Endometrial microvascular endothelial cells (primary cell): Measurements from ENCODE around the gene TM9SF1. TPM values are rescaled to one million over a fixed set of nuclear protein-coding genes. Genes with fewer than 3 reads are reported as not detected.

Experiments used
- in situ Hi-C: cut with HindIII; loops from 2 replicates; pipeline ENCODE4 v1.10.0; 2017; ENCODE audit warnings: low sequenced_read_pairs, low pct_unique_long_range_greater_than_20kb; ENCODE audit errors: inconsistent ontology term
- total RNA-seq: library from RNA; depleted of rRNA; stranded (reverse); fragments of >200 nt; gene quantifications from one replicate; pipeline ENCODE4 v1.2.3, GENCODE V29; 2015; ENCODE audit errors: inconsistent ontology term

TM9SF1 gene, protein sequence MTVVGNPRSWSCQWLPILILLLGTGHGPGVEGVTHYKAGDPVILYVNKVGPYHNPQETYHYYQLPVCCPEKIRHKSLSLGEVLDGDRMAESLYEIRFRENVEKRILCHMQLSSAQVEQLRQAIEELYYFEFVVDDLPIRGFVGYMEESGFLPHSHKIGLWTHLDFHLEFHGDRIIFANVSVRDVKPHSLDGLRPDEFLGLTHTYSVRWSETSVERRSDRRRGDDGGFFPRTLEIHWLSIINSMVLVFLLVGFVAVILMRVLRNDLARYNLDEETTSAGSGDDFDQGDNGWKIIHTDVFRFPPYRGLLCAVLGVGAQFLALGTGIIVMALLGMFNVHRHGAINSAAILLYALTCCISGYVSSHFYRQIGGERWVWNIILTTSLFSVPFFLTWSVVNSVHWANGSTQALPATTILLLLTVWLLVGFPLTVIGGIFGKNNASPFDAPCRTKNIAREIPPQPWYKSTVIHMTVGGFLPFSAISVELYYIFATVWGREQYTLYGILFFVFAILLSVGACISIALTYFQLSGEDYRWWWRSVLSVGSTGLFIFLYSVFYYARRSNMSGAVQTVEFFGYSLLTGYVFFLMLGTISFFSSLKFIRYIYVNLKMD
- 83.3 TPM for total RNA-seq

DNA sequence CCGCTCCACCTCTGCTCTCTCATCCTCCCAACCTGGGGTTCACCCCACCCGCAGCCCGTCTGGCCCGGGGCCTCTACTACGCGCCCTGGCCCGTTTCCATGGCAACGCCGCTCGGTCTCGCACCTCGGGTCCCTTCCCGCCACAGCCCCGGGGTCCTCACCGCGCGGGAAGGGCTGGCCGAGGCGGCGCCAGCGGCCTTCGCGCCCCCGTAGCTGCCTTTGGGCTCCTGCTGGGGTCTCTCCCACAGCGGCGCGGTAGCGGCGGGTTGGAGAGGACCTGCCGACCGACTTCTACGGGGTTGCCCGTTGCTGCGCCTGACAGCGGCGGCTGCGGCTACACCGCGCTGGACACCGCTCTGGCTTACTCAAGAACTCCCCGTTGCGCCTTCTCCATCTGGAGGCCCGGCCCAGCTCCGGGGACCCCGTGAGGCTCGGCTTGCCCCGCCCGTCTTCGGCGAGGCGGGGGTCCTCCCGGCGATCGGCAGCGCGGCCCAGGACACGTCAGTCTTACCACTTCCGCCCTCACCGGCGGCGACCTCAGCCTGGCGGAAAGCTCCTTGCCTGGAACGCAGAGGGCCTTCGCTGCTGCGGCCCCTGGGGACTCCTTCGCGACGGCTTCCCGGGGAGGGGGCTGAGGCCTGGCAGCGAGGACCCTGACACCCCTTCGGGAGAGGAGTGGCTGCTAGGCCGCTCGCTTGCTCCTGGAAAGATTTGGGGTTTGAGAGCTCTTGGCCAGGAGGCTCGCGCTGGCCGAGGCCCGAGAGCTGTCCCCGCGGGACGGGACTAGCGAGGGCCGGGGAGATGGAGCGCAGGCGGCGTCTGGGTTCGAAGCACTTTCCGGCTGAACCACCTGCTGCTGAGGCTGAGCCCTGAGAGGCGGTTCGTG lies at the start of gene TM9SF1:
TM9SF1 (minus strand) TSS at position 256 of the 885 bp plus-strand sequence. CDS start 422 bp downstream, outside the sequence.
- in situ Hi-C loops, result no loop called here

DNA sequence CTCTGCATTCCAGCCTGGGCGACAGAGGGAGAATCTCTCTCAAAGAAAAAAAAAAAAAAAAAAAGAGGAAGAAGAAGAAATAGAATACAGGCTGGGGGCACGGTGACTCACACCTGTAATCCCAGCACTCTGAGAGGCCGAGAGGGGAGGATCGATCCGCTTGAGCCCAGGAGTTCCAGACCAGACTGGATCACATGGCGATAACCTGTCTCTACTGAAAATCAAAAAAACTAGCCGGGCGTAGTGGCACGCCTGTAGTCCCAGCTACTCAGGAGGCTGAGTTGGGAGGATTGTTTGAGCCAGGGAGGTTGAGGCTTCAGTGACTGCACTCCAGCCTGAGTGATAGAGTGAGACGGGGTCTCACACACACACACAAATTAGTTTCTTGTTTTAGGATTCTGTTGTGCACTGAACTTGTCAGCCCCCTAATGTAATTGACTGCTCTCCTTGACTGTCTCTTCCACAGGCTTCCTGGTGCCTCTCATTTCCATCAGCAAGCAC lies 48.1 kb upstream of the TM9SF1 start:
- in situ Hi-C loops, result no loop called here

DNA sequence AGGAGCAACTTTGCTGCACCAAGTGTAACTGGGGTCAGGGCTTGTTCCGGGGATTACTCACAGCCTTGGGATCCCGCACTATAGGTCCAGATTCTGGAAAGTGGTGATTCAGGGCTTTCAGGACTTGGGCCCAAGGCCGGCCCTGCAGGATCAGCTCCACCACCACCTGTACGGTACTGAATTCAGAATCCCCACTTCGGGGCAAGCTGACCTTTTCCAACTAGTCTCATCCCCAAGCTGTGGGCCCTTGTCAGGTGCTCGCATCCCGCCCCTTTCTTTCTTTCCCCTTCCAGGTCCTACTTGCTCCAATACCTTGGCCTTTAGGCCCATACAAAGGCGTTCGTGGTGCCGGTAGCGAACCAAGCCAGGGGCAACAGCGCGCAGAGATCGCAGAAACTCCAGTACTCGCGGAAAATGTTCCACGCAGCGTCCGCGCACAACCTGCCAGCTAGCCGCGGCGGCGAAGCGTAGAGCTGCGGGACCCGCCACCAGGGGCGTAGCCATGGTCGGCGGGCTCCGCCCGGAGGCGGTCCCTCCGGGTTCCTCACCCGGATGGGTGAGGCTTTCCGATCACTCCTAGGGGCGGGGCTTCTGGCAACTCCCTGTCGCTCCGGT lies 46.7 kb upstream of the TM9SF1 start:
- in situ Hi-C loops, result no loop called here

DNA sequence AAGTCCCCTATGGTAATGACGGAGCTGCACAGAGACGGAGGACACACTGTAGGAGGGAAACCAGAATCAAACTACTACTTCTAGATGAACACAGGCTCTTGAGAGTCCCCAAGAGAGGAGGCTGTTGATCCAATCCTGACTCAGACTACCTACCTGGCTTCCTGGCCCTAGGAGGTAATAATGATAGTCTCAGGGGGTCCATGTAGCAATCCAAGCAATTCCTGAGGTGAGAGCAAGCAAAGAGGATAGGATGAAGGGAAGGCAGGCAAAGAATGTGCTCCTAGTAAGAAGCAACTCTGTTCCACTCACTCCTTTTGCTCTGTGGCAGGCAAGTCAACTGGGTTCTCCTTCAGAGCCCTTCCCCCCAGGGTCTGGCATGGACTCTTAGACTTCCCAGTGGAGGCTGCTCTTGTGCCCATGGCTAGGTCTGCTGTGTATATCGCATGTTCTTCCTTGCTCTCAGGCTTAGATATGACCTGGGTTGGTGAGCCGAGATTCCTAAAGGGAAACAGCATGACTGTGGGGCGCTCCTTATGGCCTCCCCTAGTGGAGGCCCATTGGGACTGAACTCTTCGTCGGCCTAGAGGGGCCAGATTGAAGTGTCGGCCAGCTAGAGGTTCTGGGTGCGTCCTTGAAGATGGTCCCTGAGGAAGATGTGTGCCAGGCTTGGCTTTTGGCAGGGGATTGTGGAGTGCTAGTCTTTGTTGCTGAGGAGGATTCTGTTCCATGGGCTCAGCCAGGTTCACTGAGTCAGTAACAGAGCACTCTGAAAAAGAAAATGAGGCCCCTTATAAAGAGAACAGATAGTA lies 45.1 kb upstream of the TM9SF1 start:
- in situ Hi-C loops, result no loop called here

DNA sequence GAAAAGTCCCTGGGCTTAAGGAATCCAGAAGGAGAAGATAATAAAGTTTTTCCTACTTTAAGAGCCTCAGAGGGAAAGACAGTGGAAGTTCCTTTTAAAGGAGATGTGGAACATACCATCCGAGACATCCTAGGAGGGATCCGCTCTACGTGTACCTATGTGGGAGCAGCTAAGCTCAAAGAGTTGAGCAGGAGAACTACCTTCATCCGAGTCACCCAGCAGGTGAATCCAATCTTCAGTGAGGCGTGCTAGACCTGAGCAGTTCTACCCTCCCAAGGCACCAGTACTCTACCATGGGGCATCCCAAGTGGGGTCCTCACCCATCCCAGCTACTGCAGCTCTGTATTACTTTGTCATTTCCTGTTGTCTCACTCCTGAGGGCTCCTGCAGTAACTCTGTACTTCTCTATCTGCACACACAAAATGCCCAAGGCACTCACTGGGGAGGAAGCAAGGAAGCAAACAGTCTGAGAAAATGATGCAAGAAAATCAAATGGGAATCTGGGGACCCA lies 43.3 kb upstream of the TM9SF1 start:
- in situ Hi-C loops, result no loop called here

DNA sequence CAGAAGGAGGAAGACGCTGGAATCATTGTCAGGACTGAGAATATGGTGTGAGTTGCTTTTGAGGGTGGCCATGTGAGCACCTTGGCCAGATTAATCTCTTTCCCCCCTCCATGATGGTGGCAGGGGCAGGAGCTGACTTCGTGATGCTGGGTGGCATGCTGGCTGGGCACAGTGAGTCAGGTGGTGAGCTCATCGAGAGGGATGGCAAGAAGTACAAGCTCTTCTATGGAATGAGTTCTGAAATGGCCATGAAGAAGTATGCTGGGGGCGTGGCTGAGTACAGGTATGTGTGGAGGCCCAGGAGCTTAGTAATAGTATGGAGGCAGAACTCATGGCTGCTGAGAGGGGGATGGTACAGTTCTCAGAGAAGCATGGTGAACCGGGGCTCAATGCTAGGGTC lies 42.9 kb upstream of the TM9SF1 start:
- in situ Hi-C loops, result no loop called here

DNA sequence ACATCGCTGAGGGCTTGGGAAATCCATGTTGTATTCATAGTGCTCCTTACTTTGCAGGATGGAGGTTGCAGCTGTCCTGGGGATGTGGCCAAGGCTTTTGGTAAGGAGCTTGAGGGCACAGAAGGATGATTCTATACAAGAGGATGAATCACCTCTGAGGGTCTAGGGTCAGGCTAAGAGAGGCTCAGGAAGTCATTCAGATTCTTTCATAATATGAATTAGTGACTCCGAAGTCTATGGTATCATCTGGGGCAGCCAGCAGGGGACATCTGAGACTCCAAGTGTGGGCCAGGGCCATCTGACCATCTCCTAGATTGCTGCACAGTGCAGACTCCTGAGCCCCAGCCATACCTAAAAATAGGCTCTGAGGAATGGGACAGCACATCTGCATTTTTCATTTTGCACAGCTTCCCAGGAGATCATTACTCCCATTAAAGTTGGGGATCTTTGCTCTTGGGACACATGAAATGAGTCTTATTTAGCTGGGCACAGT lies 42.3 kb upstream of the TM9SF1 start:
- in situ Hi-C loops, result no loop called here

DNA sequence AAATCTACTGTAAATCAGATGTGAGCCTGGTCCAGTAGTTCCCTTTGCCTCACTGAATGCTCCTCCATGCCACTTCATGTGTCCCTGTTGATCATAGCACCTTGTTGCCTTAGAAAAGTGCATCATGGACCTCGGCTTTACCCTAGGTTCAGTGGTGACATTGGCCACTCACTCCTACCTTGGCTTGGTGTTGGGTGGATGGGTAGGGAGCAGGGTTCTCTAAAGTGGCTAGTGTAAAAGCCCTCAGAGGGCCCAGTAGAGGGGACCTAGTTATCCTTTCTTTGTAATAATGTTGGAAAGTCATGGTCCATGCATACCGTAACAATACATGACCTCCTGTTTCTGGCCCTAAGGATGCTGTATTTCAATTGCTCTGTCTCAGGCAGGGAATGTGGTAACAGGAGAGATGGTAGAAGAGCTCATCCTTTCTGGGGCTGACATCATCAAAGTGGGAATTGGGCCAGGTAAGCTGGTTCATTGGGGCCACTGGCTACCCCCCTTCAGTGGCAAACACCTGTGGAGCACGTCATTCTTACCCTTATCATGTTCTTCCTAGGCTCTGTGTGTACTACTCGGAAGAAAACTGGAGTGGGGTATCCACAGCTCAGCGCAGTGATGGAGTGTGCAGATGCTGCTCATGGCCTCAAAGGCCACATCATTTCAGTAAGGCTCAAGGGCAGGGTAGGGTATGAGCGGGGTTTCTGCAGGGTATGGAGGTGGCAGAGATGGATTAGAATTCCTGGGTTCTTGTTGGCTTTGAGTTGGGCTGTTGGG lies 41.6 kb upstream of the TM9SF1 start:
- in situ Hi-C loops, result no loop called here

DNA sequence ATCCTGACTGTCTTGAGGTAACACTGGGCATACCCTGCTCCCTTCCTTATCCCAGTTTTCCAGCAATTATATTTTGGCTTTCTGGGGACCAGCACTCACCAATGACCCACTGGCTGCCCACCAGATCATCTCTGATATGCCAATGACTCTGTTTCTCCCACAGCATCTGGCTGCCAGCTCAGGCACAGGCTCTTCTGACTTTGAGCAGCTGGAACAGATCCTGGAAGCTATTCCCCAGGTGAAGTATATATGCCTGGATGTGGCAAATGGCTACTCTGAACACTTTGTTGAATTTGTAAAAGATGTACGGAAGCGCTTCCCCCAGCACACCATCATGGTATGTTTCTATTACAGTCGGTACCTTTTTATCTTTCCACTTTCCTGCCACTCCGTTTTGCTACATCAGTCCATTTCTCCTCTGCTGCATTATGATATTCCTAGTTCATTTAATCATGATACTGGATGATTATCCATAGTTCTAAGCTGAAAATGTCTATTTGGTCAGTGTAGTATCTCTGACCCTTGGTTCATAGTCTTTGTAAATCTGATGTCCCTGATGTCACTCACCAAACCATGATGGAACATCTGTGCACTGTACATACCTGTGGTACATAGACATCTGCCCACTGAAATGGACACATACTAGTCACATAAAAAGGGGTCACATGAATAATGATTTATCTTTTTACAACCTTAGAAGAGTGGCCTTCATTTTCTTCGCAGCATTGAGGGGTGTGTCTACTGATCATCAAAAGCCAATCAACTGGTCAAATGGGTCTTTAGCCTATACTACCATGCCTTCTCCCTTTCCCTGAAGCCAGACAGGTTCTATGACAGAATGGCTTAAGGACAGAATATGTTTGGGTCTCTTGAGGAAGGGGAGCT lies 40.8 kb upstream of the TM9SF1 start:
- in situ Hi-C loops, result no loop called here

DNA sequence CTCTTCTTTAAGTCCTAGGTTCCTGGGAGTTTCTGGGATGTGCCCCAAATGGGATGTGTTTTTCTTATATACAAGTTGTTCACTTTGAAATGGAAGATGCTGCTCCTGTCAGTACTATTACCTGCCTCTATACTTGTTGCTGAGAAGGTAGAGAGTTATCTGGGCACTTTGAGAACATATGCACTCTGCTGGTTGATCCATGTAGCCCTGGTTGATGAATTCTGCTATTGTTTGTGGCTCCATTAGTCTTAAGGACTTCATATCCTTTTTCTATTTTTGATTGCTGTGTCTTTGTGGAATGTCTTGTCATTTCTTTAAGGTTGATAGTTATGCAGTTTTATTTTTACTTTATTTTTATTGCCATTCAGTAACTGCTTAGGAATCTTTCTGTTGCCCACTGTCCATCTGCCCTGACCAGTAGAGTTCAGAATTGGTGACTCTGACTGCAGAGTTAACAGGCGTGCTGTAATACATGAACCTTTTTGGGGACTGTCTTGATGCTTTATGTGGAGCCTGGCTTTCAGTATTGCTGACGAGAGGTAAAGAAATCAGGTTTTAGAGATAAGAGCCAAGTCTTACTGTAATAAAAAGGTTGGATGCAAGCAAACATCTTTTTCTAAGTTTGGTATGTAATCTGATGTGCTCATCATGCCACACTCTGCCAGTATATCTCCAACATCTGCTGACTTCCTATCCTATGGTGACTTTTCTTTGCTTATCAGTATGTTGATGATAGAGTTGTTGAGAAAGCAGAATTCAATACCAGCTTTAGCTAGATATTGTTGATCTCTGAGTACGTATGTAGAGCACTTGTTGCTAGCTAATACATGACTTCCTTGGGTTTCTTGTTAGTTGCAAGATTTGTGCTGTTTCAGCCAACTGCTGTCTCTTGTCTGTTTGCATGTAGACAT lies 39.1 kb upstream of the TM9SF1 start:
- in situ Hi-C loops, result no loop called here

DNA sequence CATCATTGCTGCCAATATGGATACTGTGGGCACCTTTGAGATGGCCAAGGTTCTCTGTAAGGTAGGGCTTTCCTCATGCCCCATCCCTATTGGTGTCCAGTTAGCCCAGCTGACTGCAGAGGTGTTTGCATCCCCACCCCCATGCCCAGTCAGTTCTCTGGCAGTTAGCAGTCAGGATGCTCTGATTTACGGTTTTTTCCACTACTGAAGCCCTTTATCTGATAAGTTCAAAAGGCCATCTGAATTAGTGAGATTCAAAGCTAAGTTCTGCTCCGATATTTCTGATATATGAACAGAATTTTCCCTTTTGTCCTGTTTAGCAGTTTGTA lies 38.3 kb upstream of the TM9SF1 start:
- in situ Hi-C loops, result no loop called here

DNA sequence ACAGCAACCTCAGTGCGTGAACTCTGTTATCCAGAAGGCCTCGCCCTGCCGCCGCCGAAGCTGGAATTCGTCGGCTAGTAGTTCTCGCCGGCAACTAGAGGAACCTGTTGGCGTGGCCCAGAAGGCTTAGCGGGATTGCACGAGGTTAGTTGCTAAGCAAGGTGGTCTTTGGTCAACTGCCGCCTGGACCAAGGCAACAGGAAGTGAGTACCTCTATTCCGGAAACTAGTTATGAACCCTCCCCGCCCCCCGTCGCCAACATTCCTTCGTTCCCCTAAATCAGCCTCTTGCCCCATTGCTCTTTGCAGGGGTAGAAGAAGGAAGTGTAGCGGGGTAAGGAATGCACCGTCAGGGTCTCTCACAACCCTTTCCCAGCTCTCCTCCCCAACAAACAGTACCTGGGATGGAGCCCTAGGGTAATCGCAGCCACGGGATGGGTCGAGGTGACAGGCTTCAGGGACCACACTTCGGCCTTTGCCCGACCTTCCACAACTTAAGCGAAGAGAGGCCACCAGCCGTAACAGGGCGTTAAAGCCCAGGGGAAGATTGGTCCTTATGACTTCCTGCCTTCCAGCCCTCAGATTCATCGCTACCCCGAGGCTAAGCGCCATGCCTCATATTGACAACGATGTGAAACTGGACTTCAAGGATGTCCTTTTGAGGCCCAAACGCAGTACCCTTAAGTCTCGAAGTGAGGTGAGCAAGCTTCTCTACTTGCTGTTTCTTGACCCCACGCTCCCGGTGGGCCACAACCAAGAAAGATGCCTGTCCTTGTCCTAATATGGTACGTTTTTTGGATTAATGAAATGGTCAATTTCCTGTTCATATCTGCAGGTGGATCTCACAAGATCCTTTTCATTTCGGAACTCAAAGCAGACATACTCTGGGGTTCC lies 37.6 kb upstream of the TM9SF1 start, which contains the start of gene GMPR2:
GMPR2 (plus strand) TSS at position 285 of the 893 bp plus-strand sequence; CDS start at position 610, 325 bp downstream.
- in situ Hi-C loops, result no loop called here

DNA sequence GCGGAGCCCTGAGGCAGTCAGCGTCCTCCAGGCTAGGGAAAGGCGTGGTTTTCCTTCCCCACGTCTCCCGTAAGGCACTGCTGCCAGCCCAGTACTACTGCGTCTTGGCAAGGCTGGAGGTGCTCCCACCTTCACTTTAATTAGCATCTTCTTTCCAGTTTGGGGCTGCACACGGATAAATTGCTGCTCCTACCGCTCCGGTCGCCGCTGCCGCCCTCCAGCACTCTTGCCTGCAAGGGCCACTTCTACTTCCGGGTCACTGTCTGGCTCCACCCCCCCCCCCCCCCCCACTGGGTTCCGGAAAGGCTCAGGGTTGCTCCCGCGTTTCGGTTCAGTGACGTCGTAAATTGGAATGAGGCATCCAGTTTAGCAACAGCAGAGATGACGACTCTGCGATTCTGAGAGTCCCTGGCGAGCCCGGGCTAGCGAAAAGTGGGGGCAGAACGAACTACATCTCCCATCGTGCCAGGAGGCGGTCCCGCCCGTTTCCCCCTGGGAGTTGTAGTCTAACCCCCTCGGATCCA lies 36.9 kb upstream of the TM9SF1 start, which contains the start of gene NEDD8:
NEDD8 (minus strand) TSS at position 247 of the 524 bp plus-strand sequence; CDS start at position 147, 100 bp downstream.
- in situ Hi-C loops, result no loop called here
